DOHH2 (cell line): Measurements from ENCODE around the gene UBASH3B.
"Not testable (repeated sequence)": the region's sequence is repeated elsewhere in the genome, so short reads cannot be mapped to it uniquely, and the experiment has no call there.

Source experiments
- H3F3A ChIP-seq: fragments of 200-600 bp; sonication (generic), shearing (Covaris generic); 2 replicates; pipeline ENCODE4 v1.6.0; 2016; ENCODE audit warnings: antibody characterized with exemption, mild to moderate bottlenecking; ENCODE audit not compliant: control insufficient read depth, insufficient read depth
- H3K27ac ChIP-seq: fragments of 200-600 bp; sonication (generic); 2 replicates; pipeline ENCODE4 v1.5.1; 2014; ENCODE audit warnings: low read depth, mild to moderate bottlenecking, low read length, moderate library complexity
- H3K27me3 ChIP-seq: fragments of 200-600 bp; sonication (generic); 2 replicates; pipeline ENCODE4 v1.6.1; 2014; ENCODE audit warnings: mild to moderate bottlenecking, low read length, mixed read lengths; ENCODE audit not compliant: control insufficient read depth
- H3K36me3 ChIP-seq: fragments of 200-600 bp; sonication (generic); 2 replicates; pipeline ENCODE4 v1.6.1; 2014; ENCODE audit warnings: mild to moderate bottlenecking, low read length, moderate library complexity, mixed read lengths; ENCODE audit not compliant: control insufficient read depth
- H3K4me1 ChIP-seq: fragments of 200-600 bp; sonication (generic); 2 replicates; pipeline ENCODE4 v1.6.1; 2014; ENCODE audit warnings: mild to moderate bottlenecking, low read length, mixed read lengths; ENCODE audit not compliant: control insufficient read depth
- H3K4me2 ChIP-seq: fragments of 200-600 bp; sonication (generic); 2 replicates; pipeline ENCODE4 v1.6.0; 2014; ENCODE audit warnings: mild to moderate bottlenecking, low read length, moderate library complexity
- H3K4me3 ChIP-seq: fragments of 200-600 bp; sonication (generic); 2 replicates; pipeline ENCODE4 v1.5.1; 2014; ENCODE audit warnings: mild to moderate bottlenecking, low read length, mixed read lengths
- H3K79me2 ChIP-seq: fragments of 200-600 bp; sonication (generic); 2 replicates; pipeline ENCODE4 v1.6.1; 2014; ENCODE audit warnings: mild to moderate bottlenecking, low read length, mixed read lengths; ENCODE audit not compliant: control insufficient read depth
- H3K9me2 ChIP-seq: fragments of 200-600 bp; sonication (generic); replicated peaks from 2 replicates; pipeline ENCODE4 v1.6.1; 2014; ENCODE audit warnings: mild to moderate bottlenecking, low read length, mixed read lengths; ENCODE audit not compliant: control insufficient read depth
- H3K9me3 ChIP-seq: fragments of 200-600 bp; sonication (generic); 2 replicates; pipeline ENCODE4 v1.6.1; 2014; ENCODE audit warnings: antibody characterized with exemption, low read length, mixed read lengths; ENCODE audit not compliant: control insufficient read depth, insufficient read depth
- H4K20me1 ChIP-seq: fragments of 200-600 bp; sonication (generic); 2 replicates; pipeline ENCODE4 v1.6.0; 2014; ENCODE audit warnings: low read depth, mild to moderate bottlenecking, antibody characterized with exemption, low read length, moderate library complexity; ENCODE audit not compliant: control insufficient read depth, insufficient read depth
- CTCF ChIP-seq: fragments of 200-600 bp; sonication (generic); IDR thresholded peaks from one replicate; pipeline ENCODE4 v1.5.1; 2014; ENCODE audit warnings: antibody characterized with exemption, mild to moderate bottlenecking, low read depth, low read length; ENCODE audit not compliant: poor library complexity, severe bottlenecking
- EZH2phosphoT487 ChIP-seq: fragments of 200-600 bp; sonication (generic); IDR thresholded peaks from 2 replicates; pipeline ENCODE4 v1.6.1; 2017; ENCODE audit warnings: borderline replicate concordance, mild to moderate bottlenecking, antibody characterized with exemption, low read length, moderate library complexity, mixed read lengths

The UBASH3B gene

GRCh38 chr11:122655527-122656072 lies at the start of gene UBASH3B:
Gene UBASH3B (plus strand): TSS chr11:122655722. CDS start chr11:122656050, 328 bp downstream.
- Histone ChIP-seq H3F3A (0 out of 2 replicates have a peak, but pooled peaks cover 2% of the 10 kb centered on the region), H3K36me3 (peaks cover 10% of the 10 kb centered on the region), H3K27ac (peak within 1 kb of the TSS; percentile 45), H3K4me3 (peak within 1 kb of the TSS; percentile 89), H3K4me1 (peaks cover 50% of the 10 kb centered on the region), H3K9me2 (no peaks in the 10 kb centered on the region), H3K9me3 (no peaks in the 10 kb centered on the region), H4K20me1 (no peaks in the 10 kb centered on the region), H3K27me3 (no peaks in the 10 kb centered on the region), H3K79me2 (peaks cover 49% of the 10 kb centered on the region), H3K4me2 (peak within 1 kb of the TSS; percentile 78)
- no peak for TF ChIP-seq EZH2phosphoT487
- TF ChIP-seq CTCF = peak; percentile 29

- not testable (repeated sequence) for H3K79me2 ChIP-seq, H4K20me1 ChIP-seq, H3K36me3 ChIP-seq, H3K9me3 ChIP-seq, H3K4me3 ChIP-seq, H3F3A ChIP-seq, H3K4me2 ChIP-seq, H3K27ac ChIP-seq, H3K9me2 ChIP-seq, H3K4me1 ChIP-seq
- peaks cover 23% of the 10 kb centered on the region for H3K27me3 ChIP-seq
These were observed 48.4 kb upstream of the UBASH3B start for GRCh38 chr11:122607162-122607561.

GRCh38 chr11:122612123-122612824 lies 43.2 kb upstream of the UBASH3B start:
- no peaks in the 10 kb centered on the region for H4K20me1 ChIP-seq
- peaks cover 7% of the 10 kb centered on the region for H3K27me3 ChIP-seq
- TF ChIP-seq EZH2phosphoT487 = no peak
- no peaks in the 10 kb centered on the region for H3F3A ChIP-seq
- H3K4me3 ChIP-seq = no peak overlapping the region
- no peaks in the 10 kb centered on the region for H3K4me1 ChIP-seq
- no peaks in the 10 kb centered on the region for H3K9me3 ChIP-seq
- H3K4me2 ChIP-seq = no peak overlapping the region
- H3K36me3 ChIP-seq = no peaks in the 10 kb centered on the region
- no peaks in the 10 kb centered on the region for H3K79me2 ChIP-seq
- no peaks in the 10 kb centered on the region for H3K9me2 ChIP-seq
- no peak overlapping the region for H3K27ac ChIP-seq

- Histone ChIP-seq H3K4me3 (no peak overlapping the region), H3K9me2 (no peaks in the 10 kb centered on the region), H3F3A (no peaks in the 10 kb centered on the region), H3K4me2 (no peak overlapping the region), H3K9me3 (no peaks in the 10 kb centered on the region), H4K20me1 (no peaks in the 10 kb centered on the region), H3K27ac (no peak overlapping the region), H3K36me3 (no peaks in the 10 kb centered on the region), H3K79me2 (no peaks in the 10 kb centered on the region), H3K4me1 (no peaks in the 10 kb centered on the region), H3K27me3 (peaks cover 3% of the 10 kb centered on the region; the same call in 1 of the 2 replicates)
- TF ChIP-seq CTCF (no peak), EZH2phosphoT487 (no peak)
These were observed 38.8 kb upstream of the UBASH3B start for GRCh38 chr11:122616718-122617117.
